Lung (tissue), 12 donors: ENCODE results near the gene CLASRP. TPM values are rescaled to one million over a fixed set of nuclear protein-coding genes. Genes with fewer than 3 reads are reported as not detected.

ENCODE experiments used
- ATAC-seq: fragments of 200-7000 bp; cut with Tn5 transposase; one replicate; pipeline ENCODE4 v1.9.1; 2020; ENCODE audit warnings: moderate number of reproducible peaks; ENCODE audit not compliant: insufficient read depth, low FRiP score
- DNase-seq, 3 donors: peaks; one replicate each; pipeline ENCODE4 v3.0.0-alpha.2; 2013 to 2017
- H3K27ac ChIP-seq, 2 donors: one replicate each; pipeline ENCODE4 v1.5.1; 2013; ENCODE audit warnings: mild to moderate bottlenecking in 2 of 2, moderate library complexity in 2 of 2, control low read depth in 1 of 2, inconsistent platforms in 1 of 2, low read depth in 1 of 2, low read length in 1 of 2
- H3K27me3 ChIP-seq, 3 donors: one replicate each; pipeline ENCODE4 v1.5.1; 2013; ENCODE audit warnings: low read length in 2 of 3; ENCODE audit not compliant: control insufficient read depth in 3 of 3, insufficient read depth in 3 of 3
- H3K36me3 ChIP-seq, 4 donors: one replicate each; pipeline ENCODE4 v1.5.1; 2013; ENCODE audit warnings: low read length in 4 of 4, mild to moderate bottlenecking in 1 of 4, moderate library complexity in 1 of 4; ENCODE audit not compliant: control insufficient read depth in 4 of 4, insufficient read depth in 4 of 4
- H3K4me1 ChIP-seq, 5 donors: one replicate each; pipeline ENCODE4 v1.5.1; 2013; ENCODE audit warnings: low read length in 5 of 5, mild to moderate bottlenecking in 2 of 5, moderate library complexity in 1 of 5; ENCODE audit not compliant: control insufficient read depth in 5 of 5, insufficient read depth in 5 of 5
- H3K4me3 ChIP-seq: one replicate; pipeline ENCODE4 v1.5.1; 2013; ENCODE audit warnings: mild to moderate bottlenecking, control low read depth, moderate library complexity
- H3K9ac ChIP-seq, 2 donors: one replicate each; pipeline ENCODE4 v1.5.1; 2013; ENCODE audit warnings: low read length in 2 of 2, control low read depth in 1 of 2; ENCODE audit not compliant: insufficient read depth in 1 of 2
- H3K9me3 ChIP-seq, 4 donors: one replicate each; pipeline ENCODE4 v1.5.1; 2013; ENCODE audit warnings: low read length in 3 of 4, mild to moderate bottlenecking in 1 of 4, moderate library complexity in 1 of 4; ENCODE audit not compliant: control insufficient read depth in 4 of 4, insufficient read depth in 3 of 4
- CTCF ChIP-seq: IDR thresholded peaks from 2 replicates; pipeline ENCODE4 v1.5.1; 2012; ENCODE audit warnings: mild to moderate bottlenecking; ENCODE audit errors: control extremely low read depth, extremely low read depth
- WGBS, 2 donors: extraction: QIAGEN DNeasy Blood & Tissue Kit; methylation state at CpG; one replicate each; pipeline ENCODE4 v1.1.7; 2013; 5-methylcytosine and 5-hydroxymethylcytosine counted together
- polyA plus RNA-seq, 2 donors: library from polyadenylated mRNA; stranded (reverse); fragments of 200-250 nt; gene quantifications; one replicate each; pipeline ENCODE4 v1.2.1, GENCODE V29; 2013
- total RNA-seq, 2 donors: library from RNA; depleted of rRNA in 1 of 2; stranded (reverse); fragments of >200 nt in 1 of 2; gene quantifications; one replicate each; pipeline ENCODE4 v1.2.1, GENCODE V29; 2014 to 2021
- donor health status: control.
- donor health status: control.
- donor health status: Bipolar disorder and iron deficiency.
- donor health status: healthy.
- donor health status: DM: yes; HTN: yes; CAD: no.

Gene CLASRP
- total and polyA plus RNA-seq, 4 donors: 23.9 to 107 (median 57.6) TPM

- ATAC-seq: peak; percentile 55
These were observed 20.6 kb downstream of the CLASRP start for GRCh38 chr19:45059258-45059965.

GRCh38 chr19:45061965-45062364, 23.1 kb downstream of the CLASRP start:
- Histone ChIP-seq H3K36me3 (peaks cover 22 to 72% (median 54%) of the 10 kb centered on the region in 4 donors), H3K27me3 (no peaks in the 10 kb centered on the region), H3K27ac (no peak overlapping the region), H3K9me3 (no peaks in the 10 kb centered on the region), H3K9ac (no peak overlapping the region), H3K4me1 (no peaks in the 10 kb centered on the region), H3K4me3 (no peak overlapping the region)
- no peak for TF ChIP-seq CTCF
- DNase-seq: no peak
- no peak for ATAC-seq
- 94 to 95% methylated on average over 4 of the region's 4 CpGs for WGBS, 2 donors

More at GRCh38 chr19:45059258-45059965, 20.6 kb downstream of the CLASRP start:
- no peak overlapping the region for H3K4me3 ChIP-seq
- H3K27me3 ChIP-seq: no peaks in the 10 kb centered on the region
- peak overlapping the region in 1 of 2 donors; percentile 3 for H3K27ac ChIP-seq
- H3K9me3 ChIP-seq: no peaks in the 10 kb centered on the region
- peak; percentile 65 for TF ChIP-seq CTCF
- no peak overlapping the region for H3K9ac ChIP-seq
- no peaks in the 10 kb centered on the region for H3K4me1 ChIP-seq
- peak; percentile 52 to 69 (median 53) for DNase-seq
- 67 to 72% methylated on average over 16 of the region's 16 CpGs for WGBS, 2 donors
- H3K36me3 ChIP-seq: peaks cover 27 to 82% (median 58%) of the 10 kb centered on the region in 4 donors

GRCh38 chr19:45063851-45064801, 25.3 kb downstream of the CLASRP start:
- Histone ChIP-seq H3K4me3 (no peak overlapping the region), H3K36me3 (peaks cover 24 to 72% (median 48%) of the 10 kb centered on the region in 4 donors), H3K9me3 (no peaks in the 10 kb centered on the region), H3K27me3 (no peaks in the 10 kb centered on the region), H3K27ac (no peak overlapping the region), H3K9ac (no peak overlapping the region), H3K4me1 (no peaks in the 10 kb centered on the region)
- WGBS, 2 donors: 97% methylated on average over 78 to 85 of the region's 85 CpGs
- TF ChIP-seq CTCF: no peak
- ATAC-seq: no peak
- DNase-seq: no peak
